Keratinocyte (primary cell): ENCODE results near the gene NIPAL1.

Experiments
- EZH2 ChIP-seq: IDR thresholded peaks from one replicate; pipeline ENCODE4 v1.6.1; 2012; ENCODE audit warnings: inconsistent platforms, mild to moderate bottlenecking, low read length, moderate library complexity
- TF ChIP-seq, protein P1 (sequence below), 3 experiments: IDR thresholded peaks in 1 of 3; conservative IDR thresholded peaks in 1 of 3; optimal IDR thresholded peaks in 1 of 3; 2 replicates in 2 of 3; 3 replicates in 1 of 3; pipeline versions ENCODE3 to v1.5.1; 2011; ENCODE audit warnings: low read length in 3 of 3, mild to moderate bottlenecking in 3 of 3, moderate library complexity in 2 of 3, control low read depth in 1 of 3, inconsistent platforms in 1 of 3; ENCODE audit not compliant: insufficient read depth in 2 of 3; ENCODE audit errors: extremely low read depth in 1 of 3

- TF ChIP-seq, protein P1, sequence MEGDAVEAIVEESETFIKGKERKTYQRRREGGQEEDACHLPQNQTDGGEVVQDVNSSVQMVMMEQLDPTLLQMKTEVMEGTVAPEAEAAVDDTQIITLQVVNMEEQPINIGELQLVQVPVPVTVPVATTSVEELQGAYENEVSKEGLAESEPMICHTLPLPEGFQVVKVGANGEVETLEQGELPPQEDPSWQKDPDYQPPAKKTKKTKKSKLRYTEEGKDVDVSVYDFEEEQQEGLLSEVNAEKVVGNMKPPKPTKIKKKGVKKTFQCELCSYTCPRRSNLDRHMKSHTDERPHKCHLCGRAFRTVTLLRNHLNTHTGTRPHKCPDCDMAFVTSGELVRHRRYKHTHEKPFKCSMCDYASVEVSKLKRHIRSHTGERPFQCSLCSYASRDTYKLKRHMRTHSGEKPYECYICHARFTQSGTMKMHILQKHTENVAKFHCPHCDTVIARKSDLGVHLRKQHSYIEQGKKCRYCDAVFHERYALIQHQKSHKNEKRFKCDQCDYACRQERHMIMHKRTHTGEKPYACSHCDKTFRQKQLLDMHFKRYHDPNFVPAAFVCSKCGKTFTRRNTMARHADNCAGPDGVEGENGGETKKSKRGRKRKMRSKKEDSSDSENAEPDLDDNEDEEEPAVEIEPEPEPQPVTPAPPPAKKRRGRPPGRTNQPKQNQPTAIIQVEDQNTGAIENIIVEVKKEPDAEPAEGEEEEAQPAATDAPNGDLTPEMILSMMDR (optimal IDR thresholded peaks at IDR 0.05 in 1 of 3, IDR thresholded peaks at IDR 0.05 in 1 of 3, conservative IDR thresholded peaks at IDR 0.05 in 1 of 3; ENCODE audit: extremely low read depth in 1 of 3, insufficient read depth in 2 of 3, low read length in 3 of 3), result no peak
- no peak for TF ChIP-seq EZH2
Measured at GRCh38 chr4:48046059-48046458, 29.5 kb downstream of the NIPAL1 start.
